Hepatocyte (in vitro differentiated cells): ENCODE measurements around the gene ZW10. TPM values are rescaled to one million over a fixed set of nuclear protein-coding genes. Genes with fewer than 3 reads are reported as not detected.

Experiments
- DNase-seq: peaks from one replicate; pipeline ENCODE4 v3.0.0-alpha.2; 2016; ENCODE audit warnings: low spot score
- H2AFZ ChIP-seq: fragments of 200-600 bp; sonication (generic); 2 replicates; pipeline ENCODE4 v1.6.0; 2016; ENCODE audit warnings: antibody characterized with exemption, mild to moderate bottlenecking
- H3K27ac ChIP-seq: fragments of 200-600 bp; sonication (generic); 2 replicates; pipeline ENCODE4 v1.5.1; 2016; ENCODE audit warnings: mild to moderate bottlenecking
- H3K27me3 ChIP-seq: fragments of 200-600 bp; sonication (generic); 2 replicates; pipeline ENCODE4 v1.6.1; 2016
- H3K36me3 ChIP-seq: fragments of 200-600 bp; sonication (generic); replicated peaks from 2 replicates; pipeline ENCODE4 v1.5.1; 2016; ENCODE audit warnings: low read depth; ENCODE audit not compliant: insufficient read depth
- H3K4me1 ChIP-seq: fragments of 200-600 bp; sonication (generic); 2 replicates; pipeline ENCODE4 v1.5.1; 2016; ENCODE audit warnings: mild to moderate bottlenecking, moderate library complexity; ENCODE audit not compliant: insufficient read depth
- H3K4me2 ChIP-seq: fragments of 200-600 bp; sonication (generic); 2 replicates; pipeline ENCODE4 v1.6.0; 2016
- H3K4me3 ChIP-seq: fragments of 200-600 bp; sonication (generic); 2 replicates; pipeline ENCODE4 v1.5.1; 2016; ENCODE audit warnings: mild to moderate bottlenecking
- H3K79me2 ChIP-seq: fragments of 200-600 bp; sonication (generic); 2 replicates; pipeline ENCODE4 v1.6.0; 2017; ENCODE audit warnings: mild to moderate bottlenecking
- H3K9me2 ChIP-seq: fragments of 200-600 bp; sonication (generic); replicated peaks from 2 replicates; pipeline ENCODE4 v1.6.0; 2017; ENCODE audit warnings: mild to moderate bottlenecking; ENCODE audit not compliant: insufficient read depth
- H3K9me3 ChIP-seq: fragments of 200-600 bp; sonication (generic); 2 replicates; pipeline ENCODE4 v1.5.1; 2016; ENCODE audit warnings: low read depth, mild to moderate bottlenecking
- H4K20me1 ChIP-seq: fragments of 200-600 bp; sonication (generic); 2 replicates; pipeline ENCODE4 v1.6.0; 2016; ENCODE audit warnings: mild to moderate bottlenecking; ENCODE audit not compliant: insufficient read depth, poor library complexity, severe bottlenecking
- CTCF ChIP-seq: fragments of 200-600 bp; sonication (generic); IDR thresholded peaks from 2 replicates; pipeline ENCODE4 v1.5.1; 2016; ENCODE audit warnings: antibody characterized with exemption, mild to moderate bottlenecking; ENCODE audit not compliant: poor library complexity
- EZH2 ChIP-seq: fragments of 200-600 bp; sonication (generic); IDR thresholded peaks from 2 replicates; pipeline ENCODE4 v1.6.1; 2016; ENCODE audit warnings: antibody characterized with exemption, mild to moderate bottlenecking, borderline replicate concordance
- EZH2phosphoT487 ChIP-seq: fragments of 200-600 bp; sonication (generic); IDR thresholded peaks from one replicate; pipeline ENCODE4 v1.6.1; 2018; ENCODE audit warnings: antibody characterized with exemption, mild to moderate bottlenecking, low read depth, moderate library complexity; ENCODE audit not compliant: unreplicated experiment, severe bottlenecking
- WGBS: methylation state at CpG from one replicate; pipeline ENCODE4 v1.1.6; 2016; ENCODE audit warnings: low lambda C conversion rate; ENCODE audit errors: missing lambda C conversion rate; 5-methylcytosine and 5-hydroxymethylcytosine counted together
- polyA plus RNA-seq: library from polyadenylated mRNA; unstranded; fragments of >200 nt; fragmentation: Nextera tagmentation; extraction: Ambion mirVana; gene quantifications from 2 replicates; pipeline ENCODE4 v1.2.1, GENCODE V29; 2016
- total RNA-seq: library from RNA; depleted of rRNA; stranded (reverse); fragments of >200 nt; gene quantifications from 2 replicates; pipeline ENCODE4 v1.2.3, GENCODE V29; 2014

The ZW10 gene
- total and polyA plus RNA-seq, 2 experiments from 2014 or later: 15.4 to 19.5 TPM

GRCh38 chr11:113760241-113760640, 13.3 kb downstream of the ZW10 start:
- peaks cover 17% of the 10 kb centered on the region for H3K79me2 ChIP-seq
- no peaks in the 10 kb centered on the region for H3K9me2 ChIP-seq
- H2AFZ ChIP-seq: no peak overlapping the region
- no peaks in the 10 kb centered on the region for H3K27me3 ChIP-seq
- H3K27ac ChIP-seq: no peak overlapping the region
- H3K36me3 ChIP-seq: no peaks in the 10 kb centered on the region
- no peak overlapping the region for H3K4me2 ChIP-seq
- no peak for DNase-seq
- TF ChIP-seq CTCF (no peak), EZH2 (no peak), EZH2phosphoT487 (no peak)
- no peaks in the 10 kb centered on the region for H3K4me1 ChIP-seq
- H3K4me3 ChIP-seq: no peak overlapping the region
- H4K20me1 ChIP-seq: no peaks in the 10 kb centered on the region
- WGBS: 98% methylated on average over 3 of the region's 3 CpGs
- H3K9me3 ChIP-seq: no peaks in the 10 kb centered on the region

GRCh38 chr11:113752932-113753331, 20.6 kb downstream of the ZW10 start:
- no peaks in the 10 kb centered on the region for H4K20me1 ChIP-seq
- H3K4me1 ChIP-seq: no peaks in the 10 kb centered on the region
- H3K36me3 ChIP-seq: no peaks in the 10 kb centered on the region
- WGBS: 99% methylated on average over 3 of the region's 3 CpGs
- no peaks in the 10 kb centered on the region for H3K9me3 ChIP-seq
- H3K4me2 ChIP-seq: no peak overlapping the region
- DNase-seq: no peak
- no peaks in the 10 kb centered on the region for H3K79me2 ChIP-seq
- TF ChIP-seq CTCF: no peak
- TF ChIP-seq EZH2phosphoT487: no peak
- H3K9me2 ChIP-seq: no peaks in the 10 kb centered on the region
- no peak overlapping the region for H2AFZ ChIP-seq
- no peak overlapping the region for H3K27ac ChIP-seq
- H3K4me3 ChIP-seq: no peak overlapping the region
- no peaks in the 10 kb centered on the region for H3K27me3 ChIP-seq

GRCh38 chr11:113736323-113736722, 37.2 kb downstream of the ZW10 start:
- H3K9me3 ChIP-seq: no peaks in the 10 kb centered on the region
- no peaks in the 10 kb centered on the region for H3K79me2 ChIP-seq
- no peaks in the 10 kb centered on the region for H3K4me1 ChIP-seq
- no peak overlapping the region for H3K4me3 ChIP-seq
- no peak overlapping the region for H3K4me2 ChIP-seq
- H4K20me1 ChIP-seq: no peaks in the 10 kb centered on the region
- no peaks in the 10 kb centered on the region for H3K9me2 ChIP-seq
- no peak overlapping the region for H2AFZ ChIP-seq
- no peak overlapping the region for H3K27ac ChIP-seq
- DNase-seq: no peak
- 93% methylated on average over 1 of the region's 1 CpG for WGBS
- H3K36me3 ChIP-seq: no peaks in the 10 kb centered on the region
- H3K27me3 ChIP-seq: no peaks in the 10 kb centered on the region
- TF ChIP-seq CTCF: no peak
- no peak for TF ChIP-seq EZH2phosphoT487
- no peak for TF ChIP-seq EZH2

GRCh38 chr11:113732092-113732491, 41.4 kb downstream of the ZW10 start:
- Histone ChIP-seq H4K20me1 (no peaks in the 10 kb centered on the region), H3K4me2 (no peak overlapping the region), H3K4me3 (no peak overlapping the region), H3K27me3 (no peaks in the 10 kb centered on the region), H3K9me3 (no peaks in the 10 kb centered on the region), H3K4me1 (peaks cover under 1% of the 10 kb centered on the region), H3K9me2 (no peaks in the 10 kb centered on the region), H2AFZ (no peak overlapping the region), H3K27ac (no peak overlapping the region), H3K36me3 (no peaks in the 10 kb centered on the region), H3K79me2 (no peaks in the 10 kb centered on the region)
- TF ChIP-seq EZH2phosphoT487 (no peak), CTCF (no peak), EZH2 (no peak)
- DNase-seq: no peak
- WGBS: 91% methylated on average over 5 of the region's 5 CpGs
